ENCODE measurements around the gene IPO5. TPM values are rescaled to one million over a fixed set of nuclear protein-coding genes. Genes with fewer than 3 reads are reported as not detected.
A peak's percentile ranks its signal among the peaks of the same experiment; 100 is the strongest.

IPO5 gene
- total and polyA plus RNA-seq, 12 donors: 20.1 to 87.2 (median 74.0) TPM

- peak in 4 of 7 donors; percentile 4 to 34 (median 23) for DNase-seq
- peak overlapping the region in 2 of 4 donors; percentile 45 to 82 for H3K4me3 ChIP-seq
- peak overlapping the region in 4 of 5 donors; percentile 83 to 97 (median 88) for H3K27ac ChIP-seq
- H3K4me1 ChIP-seq (replicated peaks in 1 of 2): peaks cover 16 to 32% of the 10 kb centered on the region in 2 donors
- H3K36me3 ChIP-seq (replicated peaks in 1 of 2): no peaks in the 10 kb centered on the region
- TF ChIP-seq CTCF (IDR thresholded peaks at IDR 0.05): no peak
- TF ChIP-seq POLR2A (IDR thresholded peaks at IDR 0.05): no peak
- 0 to 2% (median 1%) methylated on average over 8 to 79 of the region's 79 CpGs for WGBS, 4 donors
- H3K9me3 ChIP-seq (replicated peaks in 1 of 3): no peaks in the 10 kb centered on the region
- intact Hi-C loops (cut with DNase I): no loop called here
- no peaks in the 10 kb centered on the region for H3K27me3 ChIP-seq
These were observed 23.4 kb downstream of the IPO5 start for GRCh38 chr13:97976610-97977521.

- no peak for DNase-seq
- intact Hi-C loops (cut with DNase I): no loop called here
- Histone ChIP-seq H3K4me1 (replicated peaks in 1 of 2) (peaks cover 16 to 32% of the 10 kb centered on the region in 2 donors), H3K9me3 (replicated peaks in 1 of 3) (no peaks in the 10 kb centered on the region), H3K36me3 (replicated peaks in 1 of 2) (no peaks in the 10 kb centered on the region), H3K27ac (no peak overlapping the region), H3K27me3 (no peaks in the 10 kb centered on the region), H3K4me3 (peak overlapping the region in 1 of 4 donors; percentile 82)
- 78 to 84% (median 80%) methylated on average over 7 of the region's 7 CpGs for WGBS, 4 donors
- TF ChIP-seq CTCF (IDR thresholded peaks at IDR 0.05) (no peak), POLR2A (IDR thresholded peaks at IDR 0.05) (no peak)
These were observed 24.5 kb downstream of the IPO5 start for GRCh38 chr13:97977982-97978381.

- H3K27ac ChIP-seq: no peak overlapping the region
- H3K9me3 ChIP-seq (replicated peaks in 1 of 3): no peaks in the 10 kb centered on the region
- H3K27me3 ChIP-seq: no peaks in the 10 kb centered on the region
- TF ChIP-seq CTCF (IDR thresholded peaks at IDR 0.05) (no peak), POLR2A (IDR thresholded peaks at IDR 0.05) (no peak)
- H3K4me1 ChIP-seq (replicated peaks in 1 of 2): peaks cover 16 to 32% of the 10 kb centered on the region in 2 donors
- intact Hi-C loops (cut with DNase I): no loop called here
- H3K4me3 ChIP-seq: no peak overlapping the region
- H3K36me3 ChIP-seq (replicated peaks in 1 of 2): no peaks in the 10 kb centered on the region
- no peak for DNase-seq
These were observed 25.2 kb downstream of the IPO5 start for GRCh38 chr13:97978651-97979050.

GRCh38 chr13:97979051-97979450 is 25.6 kb downstream of the IPO5 start:
- no peak for DNase-seq

More at GRCh38 chr13:97979051-97979450, 25.6 kb downstream of the IPO5 start:
- H3K4me1 ChIP-seq (replicated peaks in 1 of 2): peaks cover 16 to 32% of the 10 kb centered on the region in 2 donors
- no peaks in the 10 kb centered on the region for H3K9me3 ChIP-seq (replicated peaks in 1 of 3)
- intact Hi-C loops (cut with DNase I): no loop called here
- 76 to 80% (median 77%) methylated on average over 5 of the region's 5 CpGs for WGBS, 4 donors
- no peaks in the 10 kb centered on the region for H3K27me3 ChIP-seq
- no peaks in the 10 kb centered on the region for H3K36me3 ChIP-seq (replicated peaks in 1 of 2)
- H3K27ac ChIP-seq: no peak overlapping the region
- no peak for TF ChIP-seq POLR2A (IDR thresholded peaks at IDR 0.05)
- TF ChIP-seq CTCF (IDR thresholded peaks at IDR 0.05): no peak
- no peak overlapping the region for H3K4me3 ChIP-seq

All from adrenal gland (tissue), 12 donors.